GM12891 (cell line): ENCODE results near the gene OLIG1.

Source experiments
- POLR2A ChIP-seq: IDR thresholded peaks from 2 replicates; pipeline ENCODE4 v1.6.1; 2011; ENCODE audit warnings: low read depth, low read length, control low read depth
- POLR2AphosphoS5 ChIP-seq: IDR thresholded peaks from 2 replicates; pipeline ENCODE4 v1.6.1; 2011; ENCODE audit warnings: low read depth, low read length, control low read depth
- SPI1 ChIP-seq: IDR thresholded peaks from 2 replicates; pipeline ENCODE4 v1.6.1; 2011; ENCODE audit warnings: low read depth, low read length, control low read depth
- TAF1 ChIP-seq: IDR thresholded peaks from 2 replicates; pipeline ENCODE4 v1.6.1; 2011; ENCODE audit warnings: low read depth, low read length, control low read depth

DNA sequence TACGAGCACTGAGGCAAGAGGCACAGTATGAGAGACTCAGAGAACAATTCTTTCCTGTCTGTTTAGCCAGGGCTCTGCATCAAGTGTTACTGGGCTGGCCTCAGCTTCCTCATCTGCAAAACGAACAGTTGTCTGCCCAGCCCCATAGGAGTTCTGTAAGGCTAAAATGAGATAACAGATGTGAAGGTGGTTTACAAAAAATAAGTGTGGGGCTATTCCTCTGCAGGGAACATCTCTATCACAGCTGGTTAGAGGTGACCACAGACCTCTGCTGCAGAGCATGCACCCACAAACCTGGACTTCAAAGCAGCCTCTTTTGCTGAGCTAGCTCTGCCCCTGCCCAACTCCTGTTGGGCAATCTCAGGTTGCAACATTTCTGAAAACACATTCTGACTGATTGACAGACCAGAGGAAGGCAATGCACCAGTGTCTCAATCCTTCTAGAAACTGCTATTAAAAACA is 10.5 kb upstream of the OLIG1 start:
- TF ChIP-seq POLR2A = no peak
- no peak for TF ChIP-seq POLR2AphosphoS5
- no peak for TF ChIP-seq TAF1
- no peak for TF ChIP-seq SPI1
